Sigmoid colon (tissue), 7 donors: ENCODE results near the gene ZNF587B. TPM values are rescaled to one million over a fixed set of nuclear protein-coding genes. Genes with fewer than 3 reads are reported as not detected.
"Not testable (repeated sequence)": the region's sequence is repeated elsewhere in the genome, so short reads cannot be mapped to it uniquely, and the experiment has no call there.

Experiments used
- DNase-seq: peaks from one replicate; pipeline ENCODE4 v3.0.0-alpha.2; 2019
- H3K27ac ChIP-seq, 4 donors: fragments of 200-600 bp; sonication (generic); one replicate each; pipeline ENCODE4 v1.5.1; 2016 to 2019; ENCODE audit warnings: mild to moderate bottlenecking in 1 of 4
- H3K27me3 ChIP-seq, 3 donors: fragments of 200-600 bp; sonication (generic); one replicate each; pipeline ENCODE4 v1.5.1; 2019; ENCODE audit warnings: mild to moderate bottlenecking in 1 of 3
- H3K36me3 ChIP-seq, 4 donors: fragments of 200-600 bp; sonication (generic); one replicate each; pipeline ENCODE4 v1.5.1; 2016 to 2019
- H3K4me1 ChIP-seq, 4 donors: fragments of 200-600 bp; sonication (generic); one replicate each; pipeline ENCODE4 v1.5.1; 2017 to 2019
- H3K4me3 ChIP-seq, 4 donors: fragments of 200-600 bp; sonication (generic); one replicate each; pipeline ENCODE4 v1.5.1; 2017 to 2019; ENCODE audit warnings: mild to moderate bottlenecking in 2 of 4, moderate library complexity in 1 of 4
- H3K9me3 ChIP-seq, 4 donors: fragments of 200-600 bp in 3 of 4; sonication (generic) in 3 of 4; one replicate each; pipeline versions ENCODE4 v1.5.1 to v1.6.1; 2013 to 2019
- EP300 ChIP-seq, 4 donors: sonication (generic); formaldehyde crosslinking; IDR thresholded peaks; one replicate each; pipeline ENCODE4 v1.6.1; 2017; ENCODE audit warnings: antibody characterized with exemption in 4 of 4
- POLR2A ChIP-seq, 2 donors: fragments of 450-650 bp; IDR thresholded peaks; one replicate each; pipeline ENCODE4 v1.6.1; 2016; ENCODE audit warnings: antibody characterized with exemption in 2 of 2, mild to moderate bottlenecking in 2 of 2, moderate library complexity in 2 of 2
- POLR2AphosphoS5 ChIP-seq, 4 donors: sonication (generic); formaldehyde crosslinking; IDR thresholded peaks; one replicate each; pipeline ENCODE4 v1.6.1; 2017; ENCODE audit warnings: antibody characterized with exemption in 4 of 4
- WGBS, 2 donors: extraction: QIAGEN DNeasy Blood & Tissue Kit; methylation state at CpG; one replicate each; pipeline ENCODE4 v1.1.7; 2013; 5-methylcytosine and 5-hydroxymethylcytosine counted together
- intact Hi-C: fragments of 100-400 bp; cut with DNase I; formaldehyde crosslinking; loops from one replicate; pipeline ENCODE4 v1.15.1; 2023
- polyA plus RNA-seq, 3 donors: library from polyadenylated mRNA; stranded (reverse); fragments of 200-250 nt; gene quantifications; one replicate each; pipeline ENCODE4 v1.2.3, GENCODE V29; 2013
- total RNA-seq, 4 donors: library from RNA; depleted of rRNA; stranded (reverse); fragments of >200 nt; gene quantifications; one replicate each; pipeline ENCODE4 v1.1.0, GENCODE V29; 2016
- TF ChIP-seq, protein P1 (sequence below), 4 experiments: fragments of 450-650 bp in 3 of 4; fragments of 200-600 bp in 1 of 4; IDR thresholded peaks; one replicate each; pipeline ENCODE4 v1.5.1; 2016 to 2019; ENCODE audit warnings: antibody characterized with exemption in 4 of 4, mild to moderate bottlenecking in 3 of 4, moderate library complexity in 2 of 4
- donor health status: healthy with polysubstance abuse.
- donor health status: Bipolar disorder and iron deficiency.
- donor health status: healthy.

Gene ZNF587B
- total and polyA plus RNA-seq, 7 donors = 1.2 to 13.0 (median 8.6) TPM

- DNase-seq = no peak
Observed at GRCh38 chr19:57888107-57888559, 58.0 kb downstream of the ZNF587B start.

DNA sequence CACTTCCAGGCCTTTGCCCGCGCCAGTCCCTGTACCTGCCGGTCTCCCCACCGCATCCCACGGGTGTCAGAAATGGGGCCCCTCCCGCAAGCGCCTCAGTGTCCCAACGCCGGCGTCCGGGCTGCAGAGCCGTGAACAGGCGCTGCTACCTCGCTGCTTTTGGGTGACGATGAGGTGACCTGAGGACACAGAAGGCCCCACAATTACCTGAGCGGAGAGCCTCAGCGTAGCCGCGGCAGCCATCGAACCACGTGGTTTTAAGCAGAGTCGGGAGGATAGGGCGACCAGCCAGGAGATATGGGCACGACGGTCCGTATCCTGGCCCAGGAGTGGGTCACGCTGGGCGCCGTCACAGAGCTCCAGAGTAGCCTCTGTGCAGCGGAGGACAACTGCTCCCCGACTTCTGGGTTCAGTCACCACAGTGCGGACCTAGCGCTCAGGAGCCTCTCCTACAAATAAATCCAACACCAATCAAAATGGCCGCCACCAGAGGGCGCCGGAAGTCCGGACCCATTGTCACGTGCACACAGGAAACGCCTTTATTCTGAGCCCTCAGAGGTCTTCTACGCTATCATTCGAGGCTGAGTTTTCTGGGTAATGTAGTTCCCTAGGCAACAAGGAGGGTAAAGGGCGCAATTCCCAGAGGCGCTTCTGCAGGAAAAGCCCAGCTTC, 58.6 kb downstream of the ZNF587B start, which contains the start of gene ZNF814:
Gene ZNF814 (minus strand): TSS at position 478 of the 672 bp plus-strand sequence. CDS start 235 bp downstream, at position 243.
- Histone ChIP-seq H3K9me3 (no peaks in the 10 kb centered on the region), H3K4me1 (peaks cover 0 to 16% (median 11%) of the 10 kb centered on the region in 4 donors), H3K4me3 (peak within 1 kb of the TSS; percentile 54 to 67 (median 59)), H3K36me3 (peaks cover 0 to 11% (median 5%) of the 10 kb centered on the region in 4 donors), H3K27ac (peak within 1 kb of the TSS; percentile 76 to 84 (median 78)), H3K27me3 (no peaks in the 10 kb centered on the region)
- 1 to 2% methylated on average over 43 of the region's 43 CpGs for WGBS, 2 donors
- peak; percentile 87 for DNase-seq
- intact Hi-C loops = no loop called here
- peak in 3 of 4 donors; percentile 40 to 56 (median 55) for TF ChIP-seq POLR2AphosphoS5 (IDR thresholded peaks at IDR 0.05)
- TF ChIP-seq, protein P1, sequence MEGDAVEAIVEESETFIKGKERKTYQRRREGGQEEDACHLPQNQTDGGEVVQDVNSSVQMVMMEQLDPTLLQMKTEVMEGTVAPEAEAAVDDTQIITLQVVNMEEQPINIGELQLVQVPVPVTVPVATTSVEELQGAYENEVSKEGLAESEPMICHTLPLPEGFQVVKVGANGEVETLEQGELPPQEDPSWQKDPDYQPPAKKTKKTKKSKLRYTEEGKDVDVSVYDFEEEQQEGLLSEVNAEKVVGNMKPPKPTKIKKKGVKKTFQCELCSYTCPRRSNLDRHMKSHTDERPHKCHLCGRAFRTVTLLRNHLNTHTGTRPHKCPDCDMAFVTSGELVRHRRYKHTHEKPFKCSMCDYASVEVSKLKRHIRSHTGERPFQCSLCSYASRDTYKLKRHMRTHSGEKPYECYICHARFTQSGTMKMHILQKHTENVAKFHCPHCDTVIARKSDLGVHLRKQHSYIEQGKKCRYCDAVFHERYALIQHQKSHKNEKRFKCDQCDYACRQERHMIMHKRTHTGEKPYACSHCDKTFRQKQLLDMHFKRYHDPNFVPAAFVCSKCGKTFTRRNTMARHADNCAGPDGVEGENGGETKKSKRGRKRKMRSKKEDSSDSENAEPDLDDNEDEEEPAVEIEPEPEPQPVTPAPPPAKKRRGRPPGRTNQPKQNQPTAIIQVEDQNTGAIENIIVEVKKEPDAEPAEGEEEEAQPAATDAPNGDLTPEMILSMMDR (IDR thresholded peaks at IDR 0.05) = peak in 2 of 4 experiments; percentile 36 to 49
- TF ChIP-seq EP300 (IDR thresholded peaks at IDR 0.05) = no peak
- TF ChIP-seq POLR2A (IDR thresholded peaks at IDR 0.05) = no peak

More at GRCh38 chr19:57888107-57888559, 58.0 kb downstream of the ZNF587B start:
- intact Hi-C loops = no loop called here
- WGBS, 2 donors = 3 to 11% methylated on average over 8 of the region's 8 CpGs
- Histone ChIP-seq H3K27me3 (no peaks in the 10 kb centered on the region), H3K27ac (peak overlapping the region; percentile 76 to 84 (median 78)), H3K4me3 (peak overlapping the region; percentile 54 to 67 (median 59)), H3K36me3 (peaks cover 0 to 16% (median 5%) of the 10 kb centered on the region in 4 donors), H3K9me3 (no peaks in the 10 kb centered on the region), H3K4me1 (peaks cover 0 to 16% (median 11%) of the 10 kb centered on the region in 4 donors)
- no peak for TF ChIP-seq EP300 (IDR thresholded peaks at IDR 0.05)
- no peak for TF ChIP-seq POLR2A (IDR thresholded peaks at IDR 0.05)
- no peak for TF ChIP-seq POLR2AphosphoS5 (IDR thresholded peaks at IDR 0.05)
- TF ChIP-seq, protein P1 (IDR thresholded peaks at IDR 0.05) = no peak

- H3K36me3 ChIP-seq, intact Hi-C loops, H3K4me3 ChIP-seq, H3K27ac ChIP-seq, DNase-seq, H3K9me3 ChIP-seq, H3K27me3 ChIP-seq: not testable (repeated sequence)
- 80 to 87% methylated on average over 3 of the region's 3 CpGs for WGBS, 2 donors
- H3K4me1 ChIP-seq = peaks cover 0 to 16% (median 11%) of the 10 kb centered on the region in 4 donors
Observed at GRCh38 chr19:57890706-57891105, 60.6 kb downstream of the ZNF587B start.

Other genes starting within 250 kb of the ZNF587B start
- gene ZIK1, start 246.2 kb upstream of the ZNF587B start, total RNA-seq = 10 to 100 TPM in 1 of 4 donors, 1 to 10 TPM in 3; 4.8 to 10.5 (median 5.9) TPM
- 1 to 10 TPM in 1 of 3 donors, under 1 TPM in 2; 0.23 to 3.9 (median 0.60) TPM for gene ZIK1, start 246.2 kb upstream of the ZNF587B start, polyA plus RNA-seq
- gene ZNF530, start 230.4 kb upstream of the ZNF587B start, total RNA-seq = 10 to 100 TPM in 1 of 4 donors, 1 to 10 TPM in 3; 1.2 to 12.5 (median 3.1) TPM
- gene ZNF530, start 230.4 kb upstream of the ZNF587B start, polyA plus RNA-seq = 1 to 10 TPM; 1.4 to 3.3 (median 1.8) TPM
- 10 to 100 TPM; 10.8 to 23.2 (median 17.0) TPM for gene ZNF134, start 216.1 kb upstream of the ZNF587B start, total RNA-seq
- 1 to 10 TPM in 2 of 3 donors, under 1 TPM in 1; 0.92 to 6.5 (median 4.2) TPM for gene ZNF134, start 216.1 kb upstream of the ZNF587B start, polyA plus RNA-seq
- gene ZNF211, start 197.1 kb upstream of the ZNF587B start, total RNA-seq = 10 to 100 TPM; 11.8 to 14.4 (median 12.6) TPM
- 1 to 10 TPM; 1.8 to 6.5 (median 3.0) TPM for gene ZNF211, start 197.1 kb upstream of the ZNF587B start, polyA plus RNA-seq
- under 1 TPM in 1 of 4 donors, not detected in 3; 0.36 TPM for gene ZSCAN4, start 161.4 kb upstream of the ZNF587B start, total RNA-seq
- gene ZSCAN4, start 161.4 kb upstream of the ZNF587B start, polyA plus RNA-seq = not detected
- 10 to 100 TPM in 1 of 4 donors, 1 to 10 TPM in 3; 4.2 to 10.7 (median 6.6) TPM for gene ZNF551, start 148.3 kb upstream of the ZNF587B start, total RNA-seq
- 1 to 10 TPM in 1 of 3 donors, under 1 TPM in 2; 0.60 to 4.1 (median 0.92) TPM for gene ZNF551, start 148.3 kb upstream of the ZNF587B start, polyA plus RNA-seq
- gene ZNF154, start 121.1 kb upstream of the ZNF587B start, total RNA-seq = 1 to 10 TPM; 6.1 to 8.4 (median 7.7) TPM
- 1 to 10 TPM in 1 of 3 donors, under 1 TPM in 1, not detected in 1; under 0.01 to 3.5 TPM for gene ZNF154, start 121.1 kb upstream of the ZNF587B start, polyA plus RNA-seq
- gene ZNF671, start 102.7 kb upstream of the ZNF587B start, total RNA-seq = 10 to 100 TPM; 10.5 to 14.6 (median 13.5) TPM
- 1 to 10 TPM in 1 of 3 donors, under 1 TPM in 2; 0.60 to 5.2 (median 0.69) TPM for gene ZNF671, start 102.7 kb upstream of the ZNF587B start, polyA plus RNA-seq
- 10 to 100 TPM in 3 of 4 donors, 1 to 10 TPM in 1; 8.3 to 12.5 (median 11.5) TPM for gene ZNF776, start 83.5 kb upstream of the ZNF587B start, total RNA-seq
- 1 to 10 TPM; 2.1 to 7.6 (median 6.6) TPM for gene ZNF776, start 83.5 kb upstream of the ZNF587B start, polyA plus RNA-seq
- 10 to 100 TPM; 14.7 to 17.3 (median 15.6) TPM for gene ZNF586, start 60.6 kb upstream of the ZNF587B start, total RNA-seq
- 10 to 100 TPM in 1 of 3 donors, 1 to 10 TPM in 2; 4.8 to 10.7 (median 6.2) TPM for gene ZNF586, start 60.6 kb upstream of the ZNF587B start, polyA plus RNA-seq
- 1 to 10 TPM; 2.4 to 7.1 (median 6.7) TPM for gene ZNF552, start 15.4 kb upstream of the ZNF587B start, total RNA-seq
- gene ZNF552, start 15.4 kb upstream of the ZNF587B start, polyA plus RNA-seq = 10 to 100 TPM; 12.1 to 15.0 (median 13.6) TPM
- 10 to 100 TPM; 22.8 to 39.0 (median 33.1) TPM for gene ZNF587, start 19.6 kb downstream of the ZNF587B start, total RNA-seq
- 10 to 100 TPM in 1 of 3 donors, 1 to 10 TPM in 2; 4.2 to 26.8 (median 4.2) TPM for gene ZNF587, start 19.6 kb downstream of the ZNF587B start, polyA plus RNA-seq
- gene ZNF814, start 58.7 kb downstream of the ZNF587B start, total RNA-seq = 10 to 100 TPM in 1 of 4 donors, 1 to 10 TPM in 3; 8.2 to 13.3 (median 9.0) TPM
- 1 to 10 TPM; 4.2 to 9.7 (median 9.2) TPM for gene ZNF814, start 58.7 kb downstream of the ZNF587B start, polyA plus RNA-seq
- 10 to 100 TPM in 3 of 4 donors, 1 to 10 TPM in 1; 9.4 to 13.7 (median 12.5) TPM for gene ZNF417, start 86.3 kb downstream of the ZNF587B start, total RNA-seq
- gene ZNF417, start 86.3 kb downstream of the ZNF587B start, polyA plus RNA-seq = 1 to 10 TPM; 1.2 to 5.6 (median 2.1) TPM
- 10 to 100 TPM in 3 of 4 donors, 1 to 10 TPM in 1; 8.3 to 12.5 (median 10.8) TPM for gene ZNF418, start 105.1 kb downstream of the ZNF587B start, total RNA-seq
- 1 to 10 TPM in 1 of 3 donors, under 1 TPM in 1, not detected in 1; 0.60 to 2.7 TPM for gene ZNF418, start 105.1 kb downstream of the ZNF587B start, polyA plus RNA-seq
- gene ZNF256, start 117.4 kb downstream of the ZNF587B start, total RNA-seq = 1 to 10 TPM; 2.8 to 4.8 (median 3.8) TPM
- gene ZNF256, start 117.4 kb downstream of the ZNF587B start, polyA plus RNA-seq = 1 to 10 TPM in 2 of 3 donors, under 1 TPM in 1; 0.69 to 3.2 (median 2.4) TPM
- gene C19orf18, start 144.2 kb downstream of the ZNF587B start, total RNA-seq = 1 to 10 TPM in 2 of 4 donors, under 1 TPM in 2; 0.66 to 1.5 (median 0.95) TPM
- under 1 TPM in 1 of 3 donors, not detected in 2; 0.90 TPM for gene C19orf18, start 144.2 kb downstream of the ZNF587B start, polyA plus RNA-seq
- gene ZNF606, start 172.5 kb downstream of the ZNF587B start, total RNA-seq = 10 to 100 TPM in 3 of 4 donors, 1 to 10 TPM in 1; 9.8 to 32.1 (median 19.0) TPM
- gene ZNF606, start 172.5 kb downstream of the ZNF587B start, polyA plus RNA-seq = 1 to 10 TPM; 1.8 to 9.5 (median 3.6) TPM
- not detected for gene ZSCAN1, start 203.7 kb downstream of the ZNF587B start, total RNA-seq
- under 1 TPM in 1 of 3 donors, not detected in 2; 0.10 TPM for gene ZSCAN1, start 203.7 kb downstream of the ZNF587B start, polyA plus RNA-seq
- 10 to 100 TPM in 1 of 4 donors, 1 to 10 TPM in 3; 6.1 to 10.0 (median 7.4) TPM for gene ZNF135, start 229.0 kb downstream of the ZNF587B start, total RNA-seq
- gene ZNF135, start 229.0 kb downstream of the ZNF587B start, polyA plus RNA-seq = 1 to 10 TPM in 1 of 3 donors, under 1 TPM in 2; 0.46 to 2.8 (median 0.60) TPM